GM21360 (cell line): ENCODE results near the gene DNAJB11.
"Not testable (repeated sequence)": the region's sequence is repeated elsewhere in the genome, so short reads cannot be mapped to it uniquely, and the experiment has no call there.

Experiments used
- ATAC-seq: cut with Tn5 transposase; IDR thresholded peaks from one replicate; pipeline ENCODE4 v1.9.1; 2021; ENCODE audit warnings: mild to moderate bottlenecking, moderate library complexity; ENCODE audit not compliant: unreplicated experiment

DNAJB11 gene

GRCh38 chr3:186551387-186551786 is 19.1 kb upstream of the DNAJB11 start:
- no peak for ATAC-seq

- no peak for ATAC-seq
These were observed 18.0 kb upstream of the DNAJB11 start for GRCh38 chr3:186552408-186553031.

GRCh38 chr3:186564586-186564985 is 5.9 kb upstream of the DNAJB11 start:
- ATAC-seq: no peak

GRCh38 chr3:186566772-186567071 is 3.8 kb upstream of the DNAJB11 start:
- no peak for ATAC-seq

- ATAC-seq: peak; percentile 48
These were observed 3.2 kb upstream of the DNAJB11 start, which contains the start of gene TBCCD1 for GRCh38 chr3:186567072-186567921. Gene TBCCD1 (minus strand): TSS chr3:186567339. CDS start chr3:186564329, 3,010 bp downstream.

GRCh38 chr3:186569361-186569760 is 1.2 kb upstream of the DNAJB11 start:
- ATAC-seq: not testable (repeated sequence)

GRCh38 chr3:186569779-186570095 is 783 bp upstream of the DNAJB11 start:
- ATAC-seq: no peak

GRCh38 chr3:186570941-186571643 is 572 bp downstream of the DNAJB11 start:
- no peak for ATAC-seq

GRCh38 chr3:186571644-186572013 is 1.1 kb downstream of the DNAJB11 start:
- no peak for ATAC-seq

- ATAC-seq: no peak
These were observed 7.0 kb downstream of the DNAJB11 start for GRCh38 chr3:186577521-186577920.

GRCh38 chr3:186580785-186581184 is 10.3 kb downstream of the DNAJB11 start:
- no peak for ATAC-seq

- ATAC-seq: no peak
These were observed 12.0 kb downstream of the DNAJB11 start for GRCh38 chr3:186582541-186582940.

- ATAC-seq: no peak
These were observed 13.3 kb downstream of the DNAJB11 start for GRCh38 chr3:186583831-186584230.

GRCh38 chr3:186586245-186586644 is 15.7 kb downstream of the DNAJB11 start:
- ATAC-seq: not testable (repeated sequence)

- ATAC-seq: no peak
These were observed 16.7 kb downstream of the DNAJB11 start for GRCh38 chr3:186587183-186587582.

- no peak for ATAC-seq
These were observed 18.1 kb downstream of the DNAJB11 start for GRCh38 chr3:186588632-186589031.

GRCh38 chr3:186589121-186589520 is 18.6 kb downstream of the DNAJB11 start:
- no peak for ATAC-seq

- ATAC-seq: no peak
These were observed 19.5 kb downstream of the DNAJB11 start for GRCh38 chr3:186589856-186590579.

- ATAC-seq: no peak
These were observed 20.2 kb downstream of the DNAJB11 start for GRCh38 chr3:186590580-186591295.

GRCh38 chr3:186592682-186593081 is 22.2 kb downstream of the DNAJB11 start:
- ATAC-seq: no peak

GRCh38 chr3:186593862-186594261 is 23.3 kb downstream of the DNAJB11 start:
- no peak for ATAC-seq
